Measurements from ENCODE around the gene STRN4. TPM values are rescaled to one million over a fixed set of nuclear protein-coding genes. Genes with fewer than 3 reads are reported as not detected.

Gene STRN4, protein sequence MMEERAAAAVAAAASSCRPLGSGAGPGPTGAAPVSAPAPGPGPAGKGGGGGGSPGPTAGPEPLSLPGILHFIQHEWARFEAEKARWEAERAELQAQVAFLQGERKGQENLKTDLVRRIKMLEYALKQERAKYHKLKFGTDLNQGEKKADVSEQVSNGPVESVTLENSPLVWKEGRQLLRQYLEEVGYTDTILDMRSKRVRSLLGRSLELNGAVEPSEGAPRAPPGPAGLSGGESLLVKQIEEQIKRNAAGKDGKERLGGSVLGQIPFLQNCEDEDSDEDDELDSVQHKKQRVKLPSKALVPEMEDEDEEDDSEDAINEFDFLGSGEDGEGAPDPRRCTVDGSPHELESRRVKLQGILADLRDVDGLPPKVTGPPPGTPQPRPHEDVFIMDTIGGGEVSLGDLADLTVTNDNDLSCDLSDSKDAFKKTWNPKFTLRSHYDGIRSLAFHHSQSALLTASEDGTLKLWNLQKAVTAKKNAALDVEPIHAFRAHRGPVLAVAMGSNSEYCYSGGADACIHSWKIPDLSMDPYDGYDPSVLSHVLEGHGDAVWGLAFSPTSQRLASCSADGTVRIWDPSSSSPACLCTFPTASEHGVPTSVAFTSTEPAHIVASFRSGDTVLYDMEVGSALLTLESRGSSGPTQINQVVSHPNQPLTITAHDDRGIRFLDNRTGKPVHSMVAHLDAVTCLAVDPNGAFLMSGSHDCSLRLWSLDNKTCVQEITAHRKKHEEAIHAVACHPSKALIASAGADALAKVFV
- total RNA-seq (2022; extraction: Qiagen RNA extraction) = 72.2 to 89.3 TPM (median 85.8 TPM) in 5 replicates

DNA sequence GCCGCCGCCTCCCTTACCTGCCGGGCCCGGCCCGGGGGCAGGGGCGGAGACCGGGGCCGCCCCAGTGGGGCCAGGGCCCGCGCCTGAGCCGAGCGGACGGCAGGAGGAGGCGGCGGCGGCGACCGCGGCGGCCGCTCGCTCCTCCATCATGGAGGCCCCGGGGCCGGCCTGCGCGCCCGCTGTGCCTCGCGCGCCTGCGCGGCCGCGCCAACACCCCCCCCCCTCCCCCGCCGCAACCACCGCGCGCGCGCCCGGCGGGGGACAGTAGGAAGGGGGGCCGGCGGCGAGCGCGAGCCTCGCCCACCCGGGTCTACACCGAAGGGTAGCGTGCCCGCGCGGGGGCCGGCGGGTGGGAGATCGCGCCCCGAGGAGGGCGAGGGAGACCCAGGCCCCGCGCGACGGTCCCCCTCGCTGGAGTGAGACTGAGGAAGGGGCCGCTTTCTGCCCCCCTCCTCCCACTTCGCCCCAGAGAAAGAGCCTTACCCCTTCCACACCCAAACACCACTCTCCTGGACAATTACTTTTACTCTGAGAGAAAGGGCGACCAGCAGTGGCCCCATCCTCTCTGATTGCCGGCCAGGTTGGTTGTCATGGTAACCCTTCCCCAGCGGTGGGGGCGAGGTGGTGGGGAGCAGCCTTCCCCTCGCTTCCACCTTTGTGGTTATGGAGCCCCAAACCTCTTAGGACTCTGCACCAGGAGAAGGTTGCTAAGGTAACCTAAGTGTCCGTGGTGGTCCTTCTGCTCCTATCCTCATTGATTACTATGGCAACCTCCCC, at the start of gene STRN4:
TSS of gene STRN4 (minus strand) at position 170 of the 777 bp plus-strand sequence. CDS start at position 150, 20 bp downstream.

DNA sequence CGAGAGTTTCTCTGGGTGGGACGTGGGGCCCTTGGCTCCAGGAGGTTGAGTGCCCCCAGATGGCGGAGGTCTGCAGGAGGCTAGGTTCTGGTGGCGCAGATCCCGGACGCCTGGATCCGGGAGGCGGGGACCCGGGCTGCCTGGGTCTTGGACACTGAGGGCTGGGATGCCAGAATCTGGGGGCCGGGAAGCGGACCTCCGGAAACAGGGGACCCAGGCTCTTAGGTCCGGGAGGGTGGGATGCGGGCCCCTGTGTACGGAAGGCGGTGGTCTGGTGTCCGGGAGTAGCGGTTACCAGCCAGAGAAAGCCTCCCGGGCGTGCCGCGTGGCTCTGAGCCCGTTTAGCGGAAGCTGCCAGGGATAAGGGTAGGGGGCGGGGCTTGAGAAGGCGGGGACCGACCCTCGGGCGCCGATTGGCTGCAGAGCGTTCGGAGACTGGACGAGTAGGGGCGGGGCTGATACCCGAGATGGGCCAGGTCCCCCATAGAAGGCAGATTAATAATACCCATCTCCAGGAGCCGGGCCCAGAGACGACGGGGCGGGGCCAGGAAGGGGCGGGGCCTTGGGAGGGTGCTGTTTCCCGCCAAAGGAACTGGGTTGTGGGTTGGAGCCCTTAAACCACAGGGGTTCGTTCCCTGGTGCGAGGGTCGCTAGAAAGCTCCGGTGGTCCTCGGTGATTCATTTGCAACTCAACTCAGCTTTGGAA, 42.2 kb upstream of the STRN4 start, which contains the start of gene SLC1A5:
TSS of gene SLC1A5 (minus strand) at position 333 of the 706 bp plus-strand sequence. CDS start 629 bp downstream, outside the sequence.

DNA sequence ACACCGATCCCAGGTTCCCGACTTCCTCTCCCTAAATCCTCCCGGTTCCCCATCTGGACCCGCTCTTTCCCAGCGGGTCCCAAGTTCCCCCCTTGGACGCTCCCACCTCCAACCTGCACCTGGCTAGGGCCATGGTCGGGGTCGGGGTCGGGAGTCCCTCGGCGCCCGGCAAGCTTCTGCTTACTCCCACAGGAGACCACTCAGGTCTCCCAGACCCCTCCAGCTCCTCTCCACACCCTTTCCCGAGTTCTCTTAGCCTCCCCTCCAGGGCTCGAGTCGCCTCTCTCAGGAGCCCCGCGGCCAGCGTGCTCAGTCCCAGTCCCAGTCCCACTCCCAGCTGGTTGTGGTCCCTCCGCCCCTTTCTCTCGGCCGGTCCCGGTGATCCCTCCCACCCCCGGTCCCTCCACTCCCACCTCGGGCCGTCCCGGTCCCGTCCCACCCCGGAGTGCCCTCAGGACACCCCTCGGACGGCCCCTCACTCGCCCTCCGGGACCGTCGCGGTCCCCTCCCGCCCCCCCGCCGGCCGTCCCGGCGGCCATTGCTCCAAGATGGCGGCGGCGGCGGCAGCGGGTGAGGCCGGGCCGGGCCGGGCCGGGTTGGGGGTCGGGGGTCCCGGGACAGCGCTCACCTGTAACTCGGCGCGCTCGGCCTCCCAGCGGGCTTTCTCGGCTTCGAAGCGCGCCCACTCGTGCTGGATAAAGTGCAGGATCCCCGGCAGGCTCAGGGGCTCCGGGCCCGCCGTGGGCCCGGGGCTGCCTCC, 549 bp downstream of the STRN4 start, which contains the start of gene FKRP:
TSS of gene FKRP (plus strand) at position 537 of the 760 bp plus-strand sequence. CDS start 9,394 bp downstream, outside the sequence.

DNA sequence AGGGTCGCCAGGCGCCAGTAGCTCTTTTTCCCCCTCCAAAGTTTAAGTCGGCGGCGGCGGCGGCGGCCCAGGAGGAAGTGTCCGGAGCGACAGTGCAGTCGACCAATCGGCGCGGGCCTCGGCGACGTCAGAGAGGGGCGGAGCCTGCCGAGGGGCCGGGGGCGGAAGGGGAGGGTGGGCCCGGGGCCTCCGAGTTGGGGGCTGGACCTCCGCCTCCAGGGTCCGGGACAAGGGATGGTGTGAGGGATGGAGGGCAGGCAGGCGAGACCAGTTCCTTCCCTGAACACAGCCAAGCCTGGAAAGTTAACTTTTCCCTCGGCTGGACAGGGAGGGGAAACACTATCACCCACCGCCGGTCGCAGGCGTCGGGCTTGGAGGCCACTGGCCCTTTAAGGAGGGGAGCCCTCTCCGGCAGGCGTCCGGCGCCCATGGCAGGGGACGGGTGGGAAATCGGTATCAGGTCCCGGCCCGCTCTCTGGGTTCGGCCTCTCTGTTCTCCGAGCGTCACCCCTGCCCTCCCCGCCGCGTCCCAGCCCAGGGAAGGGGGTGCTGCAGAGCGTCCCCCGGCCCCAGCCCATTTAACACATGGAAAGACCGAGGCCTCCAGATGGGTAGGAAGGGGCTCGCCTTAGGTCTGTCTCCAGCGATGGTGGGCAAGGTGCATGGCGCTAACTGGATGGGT, 29.1 kb downstream of the STRN4 start, which contains the start of gene PRKD2:
TSS of gene PRKD2 (minus strand) at position 81 of the 682 bp plus-strand sequence. CDS start 744 bp downstream, outside the sequence.

Other genes with a start within 250 kb of the STRN4 start
- 206 to 250 TPM (median 239 TPM) in 5 replicates for gene CALM3, start 145.1 kb downstream of the STRN4 start, total RNA-seq (2022; extraction: Qiagen RNA extraction)
- gene PTGIR, start 121.4 kb downstream of the STRN4 start, total RNA-seq (2022; extraction: Qiagen RNA extraction) = 0.06 to 0.10 TPM (median 0.06 TPM) in 3 of 5 replicates, not detected in the others
- not detected in 5 replicates for gene GNG8, start 110.2 kb downstream of the STRN4 start, total RNA-seq (2022; extraction: Qiagen RNA extraction)
- gene DACT3, start 85.3 kb downstream of the STRN4 start, total RNA-seq (2022; extraction: Qiagen RNA extraction) = 0.18 to 0.44 TPM (median 0.31 TPM) in 5 replicates
- gene PRKD2, start 29.3 kb downstream of the STRN4 start, total RNA-seq (2022; extraction: Qiagen RNA extraction) = 21.7 to 32.7 TPM (median 27.7 TPM) in 5 replicates
- gene FKRP, start 393 bp downstream of the STRN4 start, total RNA-seq (2022; extraction: Qiagen RNA extraction) = 17.0 to 20.7 TPM (median 20.3 TPM) in 5 replicates
- gene SLC1A5, start 42.1 kb upstream of the STRN4 start, total RNA-seq (2022; extraction: Qiagen RNA extraction) = 201 to 249 TPM (median 205 TPM) in 5 replicates
- gene AP2S1, start 104.4 kb upstream of the STRN4 start, total RNA-seq (2022; extraction: Qiagen RNA extraction) = 243 to 319 TPM (median 310 TPM) in 5 replicates
- gene ARHGAP35, start 114.5 kb upstream of the STRN4 start, total RNA-seq (2022; extraction: Qiagen RNA extraction) = 22.9 to 30.2 TPM (median 27.9 TPM) in 5 replicates